GM18868 (cell line): ENCODE results near the gene SHBG.
"Not testable (repeated sequence)": the region's sequence is repeated elsewhere in the genome, so short reads cannot be mapped to it uniquely, and the experiment has no call there.

Experiments
- ATAC-seq: cut with Tn5 transposase; IDR thresholded peaks from one replicate; pipeline ENCODE4 v1.9.1; 2021; ENCODE audit warnings: mild to moderate bottlenecking, moderate library complexity; ENCODE audit not compliant: unreplicated experiment

The SHBG gene

GRCh38 chr17:7629939-7630571 lies at the start of gene SHBG:
Gene SHBG, plus strand, starts transcription at chr17:7630135. Its CDS starts 38 bp downstream, at chr17:7630173.
- ATAC-seq = no peak

GRCh38 chr17:7580604-7581575 lies 49.0 kb upstream of the SHBG start:
- ATAC-seq = no peak

DNA sequence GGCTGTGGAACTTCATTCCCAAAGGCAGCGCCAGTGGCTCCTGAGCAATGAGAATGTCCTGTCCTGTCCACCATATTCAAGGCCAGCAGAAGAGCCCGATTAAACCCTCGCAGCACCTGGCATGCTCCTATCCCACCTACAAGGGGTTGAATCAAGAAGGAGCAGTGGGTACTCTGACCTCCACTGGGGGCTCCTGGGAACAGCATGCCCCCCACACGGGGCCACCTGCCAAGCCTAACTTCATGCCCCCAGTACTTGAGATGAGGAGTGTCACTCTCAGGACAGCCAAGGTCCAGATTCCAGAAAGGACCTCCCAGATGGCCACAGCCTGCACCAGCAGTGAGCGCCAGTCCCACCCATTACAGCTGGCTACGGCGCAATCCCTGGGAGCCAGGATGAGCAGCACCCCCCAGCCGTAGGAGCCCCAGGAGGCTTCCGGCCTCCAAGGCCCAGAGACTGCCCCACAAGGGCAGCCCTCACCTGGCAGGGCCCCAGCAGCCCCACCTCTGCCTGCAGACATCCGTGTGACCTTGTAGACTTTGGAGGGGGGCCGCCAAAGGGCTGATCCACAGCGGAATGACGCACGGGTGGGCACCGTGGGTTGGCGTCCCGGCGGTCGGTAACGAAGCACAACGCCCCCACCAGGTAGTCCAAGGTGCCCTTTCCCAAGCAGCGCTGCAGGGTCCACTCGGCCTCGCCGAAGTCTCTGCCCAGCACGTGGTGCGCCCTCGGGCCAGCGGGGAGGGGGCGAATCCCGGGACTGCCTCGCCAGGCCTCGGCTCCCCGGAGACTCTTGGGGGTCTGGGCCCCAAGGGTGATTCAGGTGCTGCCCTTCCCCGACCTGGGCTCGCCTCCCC lies 47.3 kb upstream of the SHBG start:
- no peak for ATAC-seq

GRCh38 chr17:7583253-7584109 lies 46.5 kb upstream of the SHBG start, which contains the start of gene MPDU1:
Gene MPDU1, plus strand, starts transcription at chr17:7583852. Its CDS starts 11 bp downstream, at chr17:7583863.
- peak; percentile 62 for ATAC-seq

GRCh38 chr17:7586673-7587419 lies 43.1 kb upstream of the SHBG start:
- no peak for ATAC-seq

DNA sequence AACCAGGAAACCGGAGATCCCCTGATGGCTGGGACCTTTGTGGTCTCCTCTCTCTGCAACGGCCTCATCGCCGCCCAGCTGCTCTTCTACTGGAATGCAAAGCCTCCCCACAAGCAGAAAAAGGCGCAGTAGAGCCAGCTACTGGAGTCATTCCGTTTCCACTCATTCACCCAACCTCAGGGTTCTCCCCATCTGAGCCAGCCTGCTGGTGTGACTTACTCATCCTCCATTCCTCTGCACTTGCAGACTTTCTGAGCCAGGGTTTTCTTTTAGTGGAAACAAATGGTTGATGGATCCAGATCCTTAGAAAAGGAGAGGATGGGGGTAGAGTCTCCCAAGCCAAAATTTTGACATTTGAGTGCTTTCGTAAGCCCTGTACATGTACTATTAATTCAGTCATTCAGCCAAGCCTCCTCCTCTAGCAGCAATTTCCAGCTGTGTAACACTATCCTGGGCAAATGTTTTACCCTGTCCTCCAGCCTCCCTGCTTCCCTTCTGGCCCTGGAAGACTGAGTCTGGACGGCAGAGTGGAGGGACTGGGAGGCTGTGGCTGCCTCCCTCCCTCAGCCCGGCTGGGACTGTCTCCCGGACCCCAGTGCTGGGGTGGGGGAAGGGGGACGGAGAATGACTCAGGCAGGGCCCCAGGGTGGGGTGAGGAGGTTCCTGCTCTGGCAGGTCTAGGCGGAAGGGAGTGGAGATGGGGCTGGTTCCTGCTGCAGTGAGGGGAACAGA lies 42.3 kb upstream of the SHBG start:
- ATAC-seq = no peak

- ATAC-seq = no peak
These were observed 41.3 kb upstream of the SHBG start for GRCh38 chr17:7588553-7589203.

DNA sequence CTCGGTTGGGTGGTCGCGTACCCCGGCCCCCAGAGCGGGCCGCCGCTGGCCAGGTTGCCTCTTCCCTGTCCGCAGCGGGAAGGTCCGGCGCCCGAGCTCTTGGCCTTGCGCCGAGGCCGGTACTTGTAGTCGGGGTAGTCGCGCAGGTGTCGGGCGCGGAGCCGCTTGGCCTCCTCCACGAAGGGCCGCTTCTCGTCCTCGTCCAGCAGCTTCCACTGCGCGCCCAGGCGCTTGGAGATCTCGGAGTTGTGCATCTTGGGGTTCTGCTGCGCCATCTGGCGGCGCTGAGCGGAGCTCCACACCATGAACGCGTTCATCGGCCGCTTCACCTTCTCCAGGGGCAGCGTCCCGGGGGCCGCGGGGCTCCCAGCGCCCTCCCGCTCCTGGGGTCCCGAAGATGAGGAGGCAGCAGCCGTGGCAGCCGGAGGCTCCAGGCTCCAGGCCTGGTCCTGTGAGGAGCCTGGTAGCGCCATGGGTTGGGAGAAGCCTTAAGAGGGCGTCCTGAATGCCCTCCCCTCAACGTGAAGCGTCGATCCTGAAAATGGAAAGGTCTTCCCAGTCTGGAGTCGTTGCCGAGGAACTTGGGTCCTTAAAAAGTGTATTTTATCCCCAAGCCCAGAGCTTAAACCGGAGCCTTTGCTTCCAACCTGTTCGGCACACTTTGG lies 40.6 kb upstream of the SHBG start:
- no peak for ATAC-seq

DNA sequence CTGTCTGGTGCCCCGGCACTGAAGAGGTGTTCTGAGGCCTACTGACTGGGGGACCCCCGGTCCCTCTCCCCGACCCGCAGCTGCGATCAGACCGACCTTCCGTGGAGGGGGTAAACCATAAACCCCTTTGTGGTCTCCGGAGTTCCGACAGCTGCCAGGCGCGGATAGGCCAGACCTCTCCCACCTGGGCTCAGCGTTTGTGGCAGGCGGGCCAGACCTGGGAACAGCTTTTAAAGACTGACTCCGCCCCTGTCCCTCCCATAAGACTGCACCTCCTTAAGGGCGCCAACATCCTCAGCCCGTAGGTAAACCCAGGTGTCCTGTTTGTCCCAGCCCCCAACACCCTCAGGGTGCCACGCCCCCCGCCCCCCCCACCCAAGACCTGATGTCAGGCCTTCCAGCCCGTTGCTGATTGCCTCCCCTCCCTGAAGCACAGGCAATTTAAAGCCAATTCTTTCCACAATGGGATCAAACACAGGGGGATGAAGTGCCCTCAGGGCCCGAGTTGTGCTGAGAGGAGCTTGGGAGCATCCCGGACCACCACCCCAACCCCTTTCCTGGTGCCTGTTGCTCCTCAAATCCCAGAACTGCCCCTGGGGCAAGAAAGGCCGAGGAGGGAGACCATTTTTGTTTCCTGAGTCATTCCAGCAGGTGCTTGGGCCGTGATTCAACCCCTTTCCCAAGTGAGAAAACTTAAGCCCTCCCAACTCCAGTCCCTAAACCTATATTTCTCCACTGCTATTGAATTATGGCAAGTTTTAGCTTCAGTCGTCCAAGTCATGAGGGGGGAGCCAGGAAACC lies 39.8 kb upstream of the SHBG start, which contains the start of gene SOX15:
TSS of gene SOX15 (minus strand) at position 204 of the 801 bp plus-strand sequence. CDS start 418 bp downstream, outside the sequence.
- no peak for ATAC-seq

GRCh38 chr17:7590743-7591142 lies 39.2 kb upstream of the SHBG start:
- no peak for ATAC-seq

DNA sequence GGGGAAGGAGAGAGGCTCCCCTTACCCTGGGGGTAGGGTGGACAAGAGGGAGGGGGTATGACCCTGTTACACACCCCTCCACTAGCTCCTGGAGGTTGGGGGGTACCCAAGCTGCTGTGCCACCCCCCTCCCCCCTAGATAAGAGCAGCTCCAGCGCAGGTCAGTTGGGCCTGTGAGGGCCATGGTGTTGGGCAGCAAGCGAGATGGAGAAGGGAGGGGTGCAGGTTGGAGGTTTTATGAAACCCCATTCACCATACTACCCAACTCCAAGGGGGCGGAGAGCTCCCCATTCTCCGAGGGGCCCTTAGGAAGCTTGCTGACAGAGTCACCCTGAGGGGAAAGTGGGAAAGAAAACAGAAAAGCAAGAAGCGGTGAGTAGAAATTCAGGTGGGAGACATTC lies 38.3 kb upstream of the SHBG start:
- no peak for ATAC-seq

DNA sequence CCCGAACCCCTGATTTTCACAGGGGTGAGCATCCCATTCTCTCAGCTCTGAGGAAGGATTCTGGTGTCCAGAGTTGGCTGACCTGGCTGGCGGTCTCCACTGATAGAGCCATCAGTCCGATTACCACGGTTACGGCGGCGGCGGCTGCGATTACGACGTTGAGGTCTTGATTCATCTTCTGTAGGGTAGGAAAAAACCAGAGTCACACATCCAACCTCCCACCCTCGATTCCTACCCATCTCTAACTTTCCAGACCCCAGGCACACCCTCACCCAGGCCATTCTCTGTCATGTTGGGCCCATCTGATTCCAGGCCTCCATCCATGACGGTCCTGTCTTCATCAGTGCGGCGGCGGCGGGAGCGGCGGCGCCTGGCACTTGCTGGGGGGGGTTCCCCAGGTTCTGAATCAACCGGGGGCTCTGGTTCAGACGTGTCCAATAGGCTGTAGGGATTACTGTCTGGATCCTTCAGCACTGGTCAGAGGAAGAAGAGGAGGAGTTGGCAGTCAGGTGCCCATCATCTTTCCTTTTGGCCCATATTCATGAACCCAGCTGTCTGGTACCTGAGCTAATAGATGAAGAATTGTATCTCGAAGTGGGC lies 37.4 kb upstream of the SHBG start:
- ATAC-seq = no peak

- no peak for ATAC-seq
These were observed 36.6 kb upstream of the SHBG start for GRCh38 chr17:7593296-7593695.

GRCh38 chr17:7597561-7597960 lies 32.4 kb upstream of the SHBG start:
- not testable (repeated sequence) for ATAC-seq

- no peak for ATAC-seq
These were observed 23.7 kb upstream of the SHBG start for GRCh38 chr17:7606280-7606679.

- no peak for ATAC-seq
These were observed 19.3 kb upstream of the SHBG start for GRCh38 chr17:7610641-7611040.
